WTC11 (cell line): Measurements from ENCODE around the gene CBX1. TPM values are rescaled to one million over a fixed set of nuclear protein-coding genes. Genes with fewer than 3 reads are reported as not detected.

Source experiments
- ATAC-seq: fragments of 200-7000 bp; cut with Tn5 transposase; 2 replicates; pipeline ENCODE4 v1.10.0; 2021; ENCODE audit warnings: mild to moderate bottlenecking, moderate library complexity
- CTCF ChIA-PET: fragments of 300-600 bp; sonication (Branson Sonifier 250); formaldehyde crosslinking; loops from one replicate; lab custom pipeline; 2021; ENCODE audit warnings: antibody characterized with exemption; lab: Charles Lee
- POLR2A ChIA-PET: fragments of 350-600 bp; sonication (Branson Sonifier 250); formaldehyde crosslinking; loops from one replicate; lab custom pipeline; 2021; ENCODE audit warnings: antibody characterized with exemption; lab: Charles Lee
- DNase-seq: peaks from one replicate; pipeline ENCODE4 v3.0.0; 2021; ENCODE audit warnings: low spot score
- H3K27ac Mint-ChIP-seq: 2 replicates; pipeline ENCODE4 v1.8.0; 2021; ENCODE audit warnings: mixed read lengths
- H3K27me3 Mint-ChIP-seq: 2 replicates; pipeline ENCODE4 v1.8.0; 2021; ENCODE audit warnings: low read depth, mild to moderate bottlenecking, moderate library complexity, mixed read lengths
- H3K36me3 Mint-ChIP-seq: 2 replicates; pipeline ENCODE4 v1.8.0; 2021; ENCODE audit warnings: mixed read lengths
- H3K4me1 Mint-ChIP-seq: 2 replicates; pipeline ENCODE4 v1.8.0; 2022; ENCODE audit warnings: mixed read lengths
- H3K4me3 Mint-ChIP-seq: 2 replicates; pipeline ENCODE4 v1.8.0; 2021; ENCODE audit warnings: mild to moderate bottlenecking, moderate library complexity, mixed read lengths
- H3K9me3 Mint-ChIP-seq: 2 replicates; pipeline ENCODE4 v1.8.0; 2021; ENCODE audit warnings: mixed read lengths
- ATF1 ChIP-seq: sonication (generic); formaldehyde crosslinking; IDR thresholded peaks from 2 replicates; pipeline ENCODE4 v1.8.1; 2023; ENCODE audit warnings: mild to moderate bottlenecking, moderate library complexity, missing genetic modification reagents
- CREB1 ChIP-seq: sonication (generic); formaldehyde crosslinking; IDR thresholded peaks from 2 replicates; pipeline ENCODE4 v1.8.0; 2023; ENCODE audit warnings: mild to moderate bottlenecking, missing genetic modification reagents
- HMGA2 ChIP-seq: fragments of 250-450 bp; sonication (Bioruptor Pico); IDR thresholded peaks from 2 replicates; pipeline ENCODE4 v1.4.0; 2021; ENCODE audit warnings: mild to moderate bottlenecking, moderate library complexity
- KAT7 ChIP-seq: sonication (generic); formaldehyde crosslinking; IDR thresholded peaks from 2 replicates; pipeline ENCODE4 v1.8.1; 2023; ENCODE audit warnings: missing genetic modification reagents, mild to moderate bottlenecking, borderline replicate concordance
- NR1H2 ChIP-seq: sonication (generic); formaldehyde crosslinking; IDR thresholded peaks from 2 replicates; pipeline ENCODE4 v1.9.0; 2021; ENCODE audit warnings: mild to moderate bottlenecking, moderate library complexity, missing genetic modification reagents
- RELA ChIP-seq: sonication (generic); formaldehyde crosslinking; IDR thresholded peaks from 2 replicates; pipeline ENCODE4 v1.8.1; 2022; ENCODE audit warnings: missing genetic modification reagents, mild to moderate bottlenecking, borderline replicate concordance
- ZBTB21 ChIP-seq: sonication (generic); formaldehyde crosslinking; IDR thresholded peaks from 2 replicates; pipeline ENCODE4 v1.8.1; 2023; ENCODE audit warnings: mild to moderate bottlenecking, missing genetic modification reagents, borderline replicate concordance
- ZNF121 ChIP-seq: sonication (generic); formaldehyde crosslinking; IDR thresholded peaks from 2 replicates; pipeline ENCODE4 v1.8.0; 2023; ENCODE audit warnings: missing genetic modification reagents
- total RNA-seq: library from RNA; stranded (reverse); gene quantifications from 3 replicates; pipeline ENCODE4 v1.2.3, GENCODE V29; 2021
- TF ChIP-seq, protein P1 (sequence below): sonication (generic); formaldehyde crosslinking; IDR thresholded peaks from 2 replicates; pipeline ENCODE4 v1.8.0; 2022; ENCODE audit warnings: mild to moderate bottlenecking, missing genetic modification reagents
- TF ChIP-seq, protein P2 (sequence below): sonication (generic); formaldehyde crosslinking; IDR thresholded peaks from 2 replicates; pipeline ENCODE4 v1.8.1; 2023; ENCODE audit warnings: mild to moderate bottlenecking, missing genetic modification reagents
- TF ChIP-seq, protein P3 (sequence below): sonication (generic); formaldehyde crosslinking; IDR thresholded peaks from 2 replicates; pipeline ENCODE4 v1.8.0; 2023; ENCODE audit warnings: missing genetic modification reagents

The CBX1 gene
- total RNA-seq, 1 experiment from 2014 or later: 162 TPM

DNA sequence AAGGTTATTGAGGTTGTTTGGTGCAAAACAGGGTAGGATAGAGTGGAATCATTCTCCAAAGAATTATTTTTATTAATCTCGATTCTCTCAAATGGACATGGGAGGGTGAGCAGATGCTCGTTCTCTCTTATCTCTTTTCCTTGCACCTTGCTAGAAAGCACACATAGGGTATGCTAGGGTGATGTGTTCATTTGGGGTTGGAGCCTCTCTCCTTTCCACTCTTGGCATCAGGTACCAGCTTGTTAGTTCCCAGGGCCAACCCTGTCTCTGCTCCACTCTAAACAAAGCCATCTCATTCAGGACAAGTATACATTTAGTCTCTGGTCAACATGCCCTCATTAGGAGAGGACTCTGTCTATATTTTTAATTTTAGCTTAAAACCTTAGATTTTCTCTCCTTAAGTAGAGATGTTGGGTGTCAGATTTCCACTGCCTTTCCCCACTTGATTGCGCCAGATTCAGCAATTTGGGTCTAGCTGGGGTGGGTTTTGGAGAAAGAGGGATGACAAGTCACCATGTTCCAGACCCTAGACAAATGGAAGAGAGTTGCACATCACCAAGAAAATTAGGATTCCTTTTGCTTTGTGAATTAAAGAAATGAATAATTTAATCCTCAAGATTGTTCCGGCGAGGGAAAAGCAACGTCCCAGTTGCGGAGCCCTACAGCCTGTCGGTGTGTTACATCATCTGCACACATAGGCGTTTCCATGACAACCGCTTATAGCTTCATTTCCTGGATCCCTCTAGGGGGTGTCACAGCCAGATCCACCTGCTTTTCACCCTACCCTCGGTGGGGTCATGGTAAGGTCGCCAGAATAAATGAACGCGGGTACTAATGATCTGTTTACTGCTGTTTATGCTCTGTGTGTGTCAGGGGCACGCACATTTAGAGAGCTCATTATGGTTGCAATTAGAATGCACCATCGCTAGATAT lies 47.8 kb upstream of the CBX1 start:
- DNase-seq (peak; percentile 36), ATAC-seq (peak; percentile 65)
- Mint-ChIP-seq H3K27me3 (peaks cover 1% of the 10 kb centered on the region), H3K4me3 (no peak overlapping the region), H3K27ac (no peak overlapping the region), H3K36me3 (no peaks in the 10 kb centered on the region), H3K4me1 (peaks cover 27% of the 10 kb centered on the region)
- ChIA-PET POLR2A (interaction anchor here (0.6 to 0.7 kb wide), 2 partner anchors 194 to 281 kb away, joined by 3 read pairs; no protein-coding TSS in a partner anchor), CTCF (interaction anchor here (0.7 to 3.1 kb wide), 13 partner anchors 10 to 308 kb away, joined by 3 to 15 read pairs (median 3); no protein-coding TSS in a partner anchor)
- TF ChIP-seq RELA (CRISPR knock-in tag) (no peak), ZNF121 (CRISPR knock-in tag) (no peak), ATF1 (CRISPR knock-in tag) (no peak), KAT7 (CRISPR knock-in tag) (no peak)
- TF ChIP-seq, protein P1, sequence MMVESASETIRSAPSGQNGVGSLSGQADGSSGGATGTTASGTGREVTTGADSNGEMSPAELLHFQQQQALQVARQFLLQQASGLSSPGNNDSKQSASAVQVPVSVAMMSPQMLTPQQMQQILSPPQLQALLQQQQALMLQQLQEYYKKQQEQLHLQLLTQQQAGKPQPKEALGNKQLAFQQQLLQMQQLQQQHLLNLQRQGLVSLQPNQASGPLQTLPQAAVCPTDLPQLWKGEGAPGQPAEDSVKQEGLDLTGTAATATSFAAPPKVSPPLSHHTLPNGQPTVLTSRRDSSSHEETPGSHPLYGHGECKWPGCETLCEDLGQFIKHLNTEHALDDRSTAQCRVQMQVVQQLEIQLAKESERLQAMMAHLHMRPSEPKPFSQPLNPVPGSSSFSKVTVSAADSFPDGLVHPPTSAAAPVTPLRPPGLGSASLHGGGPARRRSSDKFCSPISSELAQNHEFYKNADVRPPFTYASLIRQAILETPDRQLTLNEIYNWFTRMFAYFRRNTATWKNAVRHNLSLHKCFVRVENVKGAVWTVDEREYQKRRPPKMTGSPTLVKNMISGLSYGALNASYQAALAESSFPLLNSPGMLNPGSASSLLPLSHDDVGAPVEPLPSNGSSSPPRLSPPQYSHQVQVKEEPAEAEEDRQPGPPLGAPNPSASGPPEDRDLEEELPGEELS: no peak
- TF ChIP-seq, protein P2, sequence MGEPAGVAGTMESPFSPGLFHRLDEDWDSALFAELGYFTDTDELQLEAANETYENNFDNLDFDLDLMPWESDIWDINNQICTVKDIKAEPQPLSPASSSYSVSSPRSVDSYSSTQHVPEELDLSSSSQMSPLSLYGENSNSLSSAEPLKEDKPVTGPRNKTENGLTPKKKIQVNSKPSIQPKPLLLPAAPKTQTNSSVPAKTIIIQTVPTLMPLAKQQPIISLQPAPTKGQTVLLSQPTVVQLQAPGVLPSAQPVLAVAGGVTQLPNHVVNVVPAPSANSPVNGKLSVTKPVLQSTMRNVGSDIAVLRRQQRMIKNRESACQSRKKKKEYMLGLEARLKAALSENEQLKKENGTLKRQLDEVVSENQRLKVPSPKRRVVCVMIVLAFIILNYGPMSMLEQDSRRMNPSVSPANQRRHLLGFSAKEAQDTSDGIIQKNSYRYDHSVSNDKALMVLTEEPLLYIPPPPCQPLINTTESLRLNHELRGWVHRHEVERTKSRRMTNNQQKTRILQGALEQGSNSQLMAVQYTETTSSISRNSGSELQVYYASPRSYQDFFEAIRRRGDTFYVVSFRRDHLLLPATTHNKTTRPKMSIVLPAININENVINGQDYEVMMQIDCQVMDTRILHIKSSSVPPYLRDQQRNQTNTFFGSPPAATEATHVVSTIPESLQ: no peak
- TF ChIP-seq, all 79 proteins: peak for 0
- H3K9me3 Mint-ChIP-seq: no peaks in the 10 kb centered on the region

DNA sequence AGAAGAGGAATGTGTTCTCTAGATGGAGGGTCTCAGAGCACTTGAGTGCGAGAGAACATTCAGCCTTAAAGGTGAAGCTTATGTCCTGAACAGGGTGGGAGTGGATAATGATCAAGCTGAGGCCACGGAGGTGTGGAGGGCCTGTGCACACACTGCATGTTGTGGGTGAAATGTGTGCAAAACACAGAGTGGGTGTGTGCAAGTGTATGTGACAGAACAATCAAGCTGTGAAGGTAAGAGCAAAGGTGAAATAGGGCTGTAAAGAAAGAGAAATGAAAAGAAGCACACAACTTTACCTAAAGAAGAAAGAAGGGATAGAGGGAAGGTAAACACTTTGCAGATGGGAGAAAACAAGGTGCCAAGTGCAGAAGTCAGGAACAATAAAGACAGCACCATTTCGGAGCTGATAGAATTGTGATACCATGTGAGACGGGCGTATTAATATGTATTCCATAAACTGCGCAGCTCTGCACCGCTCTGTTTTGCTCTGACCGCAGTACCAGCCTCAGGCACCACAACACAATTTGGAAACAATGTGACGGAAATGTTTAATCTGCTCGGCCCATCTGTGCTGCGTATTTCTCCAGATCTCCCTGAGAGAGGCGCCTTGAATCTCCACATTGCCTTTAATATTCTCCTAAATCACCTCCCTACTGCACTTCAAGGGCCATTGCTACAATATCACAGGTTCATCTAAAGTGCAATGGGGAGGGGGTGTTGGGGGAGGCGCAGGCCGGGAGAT lies 46.9 kb upstream of the CBX1 start:
- Mint-ChIP-seq H3K9me3 (no peaks in the 10 kb centered on the region), H3K4me3 (no peak overlapping the region), H3K27ac (no peak overlapping the region), H3K36me3 (no peaks in the 10 kb centered on the region), H3K4me1 (peaks cover 23% of the 10 kb centered on the region), H3K27me3 (no peaks in the 10 kb centered on the region; the same call in none of the 2 replicates)
- TF ChIP-seq, protein P3, sequence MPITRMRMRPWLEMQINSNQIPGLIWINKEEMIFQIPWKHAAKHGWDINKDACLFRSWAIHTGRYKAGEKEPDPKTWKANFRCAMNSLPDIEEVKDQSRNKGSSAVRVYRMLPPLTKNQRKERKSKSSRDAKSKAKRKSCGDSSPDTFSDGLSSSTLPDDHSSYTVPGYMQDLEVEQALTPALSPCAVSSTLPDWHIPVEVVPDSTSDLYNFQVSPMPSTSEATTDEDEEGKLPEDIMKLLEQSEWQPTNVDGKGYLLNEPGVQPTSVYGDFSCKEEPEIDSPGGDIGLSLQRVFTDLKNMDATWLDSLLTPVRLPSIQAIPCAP (CRISPR knock-in tag): no peak
- DNase-seq: no peak
- ChIA-PET POLR2A (interaction anchor here (0.6 to 0.7 kb wide), 2 partner anchors 194 to 281 kb away, joined by 3 read pairs; no protein-coding TSS in a partner anchor), CTCF (interaction anchor here (0.9 to 3.1 kb wide), 10 partner anchors 11 to 309 kb away, joined by 3 to 15 read pairs (median 4); no protein-coding TSS in a partner anchor)
- no peak for ATAC-seq

DNA sequence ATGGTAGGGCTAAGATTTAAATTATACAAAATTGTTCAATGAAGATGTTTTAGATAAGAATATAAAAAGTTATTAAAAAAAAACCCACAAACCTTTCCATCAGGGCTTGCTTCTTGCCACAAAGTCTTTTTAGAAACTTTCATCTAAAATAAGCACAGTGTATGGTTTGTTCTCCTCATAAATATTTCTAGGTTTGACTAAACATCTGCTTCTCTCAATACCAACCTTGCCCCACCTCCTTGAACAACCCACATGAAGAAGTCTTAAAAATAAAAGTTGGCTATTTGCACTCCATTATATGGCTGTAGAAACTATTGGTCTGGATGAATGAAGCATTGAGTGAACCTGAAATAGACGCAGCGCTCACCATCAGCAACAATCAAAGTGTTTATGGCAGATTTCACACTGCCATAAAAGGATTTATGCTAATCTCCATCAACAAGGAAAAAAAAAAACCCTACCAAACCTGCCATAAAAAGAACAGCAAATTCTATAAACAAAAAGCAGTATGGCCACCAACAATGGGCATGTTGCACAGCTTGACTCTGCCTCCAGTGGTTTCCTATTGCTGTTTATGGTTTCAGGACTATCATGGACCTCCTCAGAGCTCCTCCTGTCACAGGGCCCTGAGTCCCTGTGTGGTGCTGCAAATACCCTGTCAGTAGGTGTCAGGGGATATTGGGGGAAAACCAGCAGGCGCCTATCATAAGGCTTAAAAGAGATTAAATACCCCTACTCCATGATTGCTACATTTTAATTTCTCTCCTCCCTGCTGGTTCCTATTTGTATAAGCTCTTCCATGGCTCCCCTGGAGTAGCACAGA lies 43.9 kb upstream of the CBX1 start:
- Mint-ChIP-seq H3K4me3 (no peak overlapping the region), H3K9me3 (no peaks in the 10 kb centered on the region), H3K36me3 (no peaks in the 10 kb centered on the region), H3K27ac (no peak overlapping the region), H3K27me3 (no peaks in the 10 kb centered on the region; the same call in none of the 2 replicates), H3K4me1 (peaks cover 16% of the 10 kb centered on the region)
- ChIA-PET POLR2A (interaction anchor here (0.7 kb wide), 1 partner anchor 72 kb away, joined by 3 read pairs; no protein-coding TSS in a partner anchor), CTCF (interaction anchor here (0.7 to 0.9 kb wide), 2 partner anchors 10 to 95 kb away, joined by 3 read pairs; no protein-coding TSS in a partner anchor)
- TF ChIP-seq ZBTB21 (CRISPR knock-in tag) (no peak), CREB1 (CRISPR knock-in tag) (no peak), NR1H2 (no peak), HMGA2 (CRISPR knock-in tag) (no peak)
- ATAC-seq: no peak
- no peak for DNase-seq
